NCI-H2227 (cell line): ENCODE results near the gene MAGI2.
"Not testable (repeated sequence)": the region's sequence is repeated elsewhere in the genome, so short reads cannot be mapped to it uniquely, and the experiment has no call there.

Experiments
- DNase-seq: peaks from one replicate; lab custom pipeline; 2025; ENCODE audit not compliant: unreplicated experiment; lab: John Stamatoyannopoulos, UW

Gene MAGI2

GRCh38 chr7:78329001-78329655 is 1124.3 kb downstream of the MAGI2 start:
- no peak for DNase-seq

GRCh38 chr7:78327718-78328117 is 1125.7 kb downstream of the MAGI2 start:
- no peak for DNase-seq

- no peak for DNase-seq
Observed at GRCh38 chr7:78326876-78327275, 1126.6 kb downstream of the MAGI2 start.

- DNase-seq, result peak; percentile 29
Observed at GRCh38 chr7:78326189-78326588, 1127.3 kb downstream of the MAGI2 start.

DNA sequence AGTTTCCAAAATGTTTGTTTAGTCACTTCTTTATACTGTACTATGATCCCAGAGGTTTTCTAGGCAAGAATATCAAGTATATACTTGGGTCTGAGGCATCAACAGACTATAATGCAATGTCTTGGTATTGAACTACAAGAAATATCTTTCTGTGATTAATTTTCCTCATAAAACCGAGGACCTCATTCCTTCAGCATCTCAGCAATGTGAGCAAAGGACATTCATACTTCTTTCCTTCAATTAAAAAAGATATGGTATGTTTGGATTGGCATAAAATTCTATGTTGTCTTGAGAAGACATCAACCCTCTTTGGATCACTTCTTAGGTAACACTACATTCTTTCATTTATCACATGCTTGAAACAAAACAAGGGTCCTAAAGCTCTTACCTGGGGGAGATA is 1130.3 kb downstream of the MAGI2 start:
- no peak for DNase-seq

DNA sequence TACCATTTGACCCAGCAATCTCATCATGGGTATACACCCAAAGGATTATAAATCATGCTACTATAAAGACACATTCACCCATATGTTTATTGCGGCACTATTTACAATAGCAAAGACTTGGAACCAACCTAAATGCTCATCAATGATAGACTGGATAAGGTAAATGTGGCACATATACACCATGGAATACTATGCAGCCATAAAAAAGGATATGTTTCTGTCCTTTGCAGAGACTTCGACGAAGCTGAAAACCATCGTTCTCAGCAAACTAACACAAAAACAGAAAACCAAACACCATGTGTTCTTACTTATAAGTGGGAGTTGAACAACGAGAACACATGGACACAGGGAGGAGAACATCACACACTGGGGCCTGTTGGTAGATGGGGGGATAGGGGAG is 1131.2 kb downstream of the MAGI2 start:
- not testable (repeated sequence) for DNase-seq

DNA sequence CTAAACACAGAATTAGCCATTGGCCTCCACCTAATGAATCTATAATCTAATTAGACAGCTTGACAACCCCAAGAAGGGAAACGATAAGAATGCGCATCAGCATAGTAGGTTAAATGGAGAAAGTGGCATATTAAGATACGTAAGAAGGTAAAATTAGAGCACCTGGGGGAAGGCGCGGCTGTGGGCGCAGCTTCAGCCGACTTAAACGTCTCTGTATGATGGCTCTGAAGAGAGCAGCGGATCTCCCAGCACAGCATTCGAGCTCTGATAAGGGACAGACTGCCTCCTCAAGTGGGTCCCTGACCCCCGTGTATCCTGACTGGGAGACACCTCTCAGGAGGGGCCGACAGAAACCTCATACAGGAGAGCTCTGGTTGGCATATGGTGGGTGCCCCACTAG is 1136.1 kb downstream of the MAGI2 start:
- no peak for DNase-seq

GRCh38 chr7:78316110-78316509 is 1137.4 kb downstream of the MAGI2 start:
- DNase-seq, result no peak

- peak; percentile 78 for DNase-seq
Observed at GRCh38 chr7:78315119-78315518, 1138.3 kb downstream of the MAGI2 start.

GRCh38 chr7:78311181-78311580 is 1142.3 kb downstream of the MAGI2 start:
- no peak for DNase-seq

GRCh38 chr7:78307892-78308291 is 1145.6 kb downstream of the MAGI2 start:
- DNase-seq, result no peak

GRCh38 chr7:78306634-78307033 is 1146.8 kb downstream of the MAGI2 start:
- no peak for DNase-seq

- no peak for DNase-seq
Observed at GRCh38 chr7:78301407-78301806, 1152.1 kb downstream of the MAGI2 start.

- DNase-seq, result no peak
Observed at GRCh38 chr7:78299088-78299487, 1154.4 kb downstream of the MAGI2 start.

GRCh38 chr7:78296644-78297371 is 1156.7 kb downstream of the MAGI2 start:
- DNase-seq, result no peak

DNA sequence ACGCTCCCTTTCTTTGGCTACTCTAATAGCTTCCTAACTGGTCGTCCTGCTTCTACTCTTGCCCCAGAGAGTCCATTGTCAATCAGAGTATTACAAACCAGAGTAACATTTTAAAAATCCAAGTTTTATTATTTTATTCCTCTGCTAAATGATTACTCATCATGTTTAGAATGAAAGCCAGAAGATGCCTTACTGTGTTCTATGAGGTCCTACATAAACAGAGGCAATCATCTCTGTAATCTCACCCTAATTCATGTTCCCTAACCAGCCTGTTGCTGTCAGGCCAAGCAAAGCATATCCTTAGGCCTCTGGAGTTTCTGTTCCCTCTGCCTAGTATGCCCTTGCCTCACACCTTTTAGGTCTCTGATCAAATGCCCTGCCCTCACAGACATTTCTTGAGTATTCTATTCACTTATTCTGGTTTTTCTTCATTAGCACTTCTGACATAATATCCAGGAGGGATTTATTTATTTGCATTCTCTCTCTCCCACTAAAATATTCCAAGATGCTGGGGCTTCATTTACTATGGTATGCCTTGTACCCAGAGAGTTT is 1157.3 kb downstream of the MAGI2 start:
- no peak for DNase-seq

- not testable (repeated sequence) for DNase-seq
Observed at GRCh38 chr7:78289471-78289870, 1164.0 kb downstream of the MAGI2 start.

GRCh38 chr7:78284945-78285344 is 1168.5 kb downstream of the MAGI2 start:
- DNase-seq, result no peak

- DNase-seq, result no peak
Observed at GRCh38 chr7:78280276-78280675, 1173.2 kb downstream of the MAGI2 start.

GRCh38 chr7:78279457-78279856 is 1174.0 kb downstream of the MAGI2 start:
- DNase-seq, result no peak

GRCh38 chr7:78279032-78279431 is 1174.4 kb downstream of the MAGI2 start:
- no peak for DNase-seq

DNA sequence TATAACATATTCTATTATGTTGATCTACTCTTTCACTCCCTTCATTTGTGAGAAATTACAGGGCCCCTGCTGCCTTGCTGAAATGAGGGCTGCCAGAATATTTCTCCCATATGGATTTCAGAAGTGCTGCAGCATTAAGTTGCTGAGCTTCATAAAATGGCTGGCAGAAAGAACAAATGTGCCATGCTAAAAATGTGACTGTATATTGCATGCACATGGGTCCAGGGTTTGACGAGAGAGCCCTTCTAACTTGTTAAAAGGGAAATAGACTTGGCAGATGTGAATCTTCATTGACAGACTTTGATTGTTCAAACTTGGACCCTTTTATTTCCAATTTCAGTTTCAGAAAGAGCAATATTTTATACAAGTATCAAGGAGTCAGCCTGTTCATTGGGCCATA is 1186.3 kb downstream of the MAGI2 start:
- no peak for DNase-seq
